SH-SY5Y (cell line): ENCODE data around the gene KRT77.

Experiments used
- GATA2 ChIP-seq: IDR thresholded peaks from 2 replicates; pipeline ENCODE4 v1.6.1; 2011; ENCODE audit warnings: mild to moderate bottlenecking, low read depth, low read length
- GATA3 ChIP-seq: IDR thresholded peaks from 2 replicates; pipeline ENCODE4 v1.6.1; 2011; ENCODE audit warnings: low read depth, mild to moderate bottlenecking, low read length, moderate library complexity

Gene KRT77

DNA sequence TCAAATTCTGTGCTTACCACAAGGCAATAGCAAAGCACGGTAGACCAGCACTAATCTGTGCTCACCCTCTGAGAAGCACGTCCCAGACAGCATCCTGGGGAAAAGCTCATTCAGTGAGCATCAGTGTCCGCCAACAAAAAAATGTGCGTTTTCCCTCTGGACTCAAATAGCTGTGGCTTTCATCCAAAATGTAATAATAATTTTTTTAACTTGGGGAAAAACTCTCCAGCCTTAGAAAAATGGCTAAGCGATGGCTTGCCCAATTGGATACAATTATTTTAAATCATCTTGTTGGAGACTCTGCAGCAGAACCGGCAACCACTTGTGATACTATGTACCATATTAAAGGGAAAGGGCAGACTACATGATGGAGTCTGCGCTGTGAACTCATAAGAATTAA, 1.1 kb upstream of the KRT77 start:
- TF ChIP-seq GATA2: no peak
- TF ChIP-seq GATA3: no peak

DNA sequence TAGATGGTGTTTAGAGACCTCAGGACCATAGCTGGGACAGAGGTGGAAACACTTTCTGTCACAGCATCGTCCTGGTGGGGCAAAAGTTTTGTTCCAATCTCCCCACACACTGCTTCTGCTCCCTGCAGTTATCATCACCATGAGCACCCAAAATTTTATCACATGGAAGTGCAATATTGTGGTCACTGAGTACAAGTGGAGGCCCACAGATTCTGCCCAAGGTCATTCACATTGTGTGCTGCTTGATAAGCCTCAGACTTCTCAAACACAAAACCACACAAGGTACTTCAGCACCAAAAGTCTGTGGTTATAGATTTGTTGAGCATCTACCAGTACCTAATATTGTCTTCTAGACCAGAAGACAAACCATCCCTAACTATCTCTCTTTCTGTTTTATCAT, 554 bp upstream of the KRT77 start:
- TF ChIP-seq GATA3: no peak
- TF ChIP-seq GATA2: no peak

DNA sequence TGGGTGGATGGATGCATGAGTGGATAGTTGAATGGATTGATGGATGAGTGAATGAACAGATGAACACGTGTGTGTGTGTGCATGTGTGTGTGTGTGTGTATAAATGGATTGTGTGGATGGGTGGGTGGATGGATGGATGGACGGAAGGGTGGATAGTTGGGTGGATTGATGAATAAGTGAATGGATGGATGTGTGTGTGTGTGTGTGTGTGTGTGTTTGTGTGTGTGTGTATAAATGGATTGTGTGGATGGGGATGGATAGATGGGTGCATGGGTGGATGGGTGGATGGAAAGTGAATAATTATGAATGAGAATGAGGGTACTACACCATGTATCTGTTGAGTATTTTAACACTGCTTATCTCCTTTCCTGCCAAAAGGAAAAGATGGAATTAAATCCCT, 986 bp downstream of the KRT77 start:
- TF ChIP-seq GATA3 (no peak), GATA2 (no peak)

DNA sequence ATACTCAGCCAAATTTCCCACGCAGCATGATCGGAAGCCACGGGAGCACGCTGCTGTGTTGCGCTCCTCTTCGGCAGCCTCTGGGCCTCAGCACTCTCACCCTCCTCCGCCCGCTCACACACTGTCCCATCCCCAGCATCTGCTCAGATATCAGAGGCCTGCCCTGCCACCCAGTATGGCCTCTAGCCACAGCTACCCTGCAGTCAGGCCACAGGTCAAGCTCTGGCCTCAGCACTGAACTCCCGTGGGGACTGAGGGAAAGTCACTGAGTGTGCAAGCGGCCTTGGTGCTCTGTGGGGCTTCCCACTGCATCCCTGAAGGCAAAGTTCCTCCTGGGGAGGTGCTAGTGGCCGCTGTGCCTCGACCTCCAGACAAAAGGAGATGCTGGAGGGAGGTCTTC, 2.0 kb downstream of the KRT77 start:
- TF ChIP-seq GATA3 (no peak), GATA2 (no peak)

DNA sequence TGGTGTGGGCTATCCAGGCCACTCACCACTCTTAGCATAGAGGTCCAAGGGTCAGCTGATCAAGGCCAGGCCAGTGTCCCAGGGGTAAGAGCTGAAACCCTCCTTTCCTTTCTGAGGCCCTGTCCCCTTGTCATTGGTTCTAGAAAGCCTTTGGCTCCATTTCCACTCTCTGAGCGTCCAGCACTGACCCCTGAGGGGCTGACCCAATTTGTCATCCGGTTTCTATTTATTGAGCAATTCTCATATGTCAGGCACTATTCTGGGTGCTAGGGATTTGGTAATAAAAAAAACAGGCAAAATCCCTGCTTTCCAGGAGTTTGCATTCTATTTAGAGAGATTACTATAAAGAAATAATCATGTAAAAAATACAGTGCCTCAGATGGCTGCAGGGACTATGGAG, 3.4 kb downstream of the KRT77 start:
- no peak for TF ChIP-seq GATA2
- no peak for TF ChIP-seq GATA3

DNA sequence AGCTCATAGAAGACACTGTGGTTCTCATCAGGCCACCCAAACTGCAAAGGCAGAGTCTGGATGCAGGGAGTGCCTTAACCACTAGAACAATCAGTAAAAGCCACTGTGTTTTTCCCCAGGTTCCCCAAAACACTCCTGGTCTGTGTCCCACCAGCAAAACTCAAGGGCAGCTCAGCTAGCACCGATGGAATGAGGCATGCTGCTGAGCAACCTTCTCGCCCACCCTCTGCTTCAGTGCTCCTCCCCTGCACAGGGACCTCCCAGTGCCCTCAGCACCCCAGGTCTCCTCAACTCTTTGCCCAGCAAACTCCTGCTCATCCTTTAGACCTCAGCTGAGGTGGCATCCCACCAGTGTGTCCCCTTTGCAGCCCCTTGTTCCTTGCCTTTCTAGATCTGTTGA, 4.0 kb downstream of the KRT77 start:
- TF ChIP-seq GATA3: no peak
- TF ChIP-seq GATA2: no peak

DNA sequence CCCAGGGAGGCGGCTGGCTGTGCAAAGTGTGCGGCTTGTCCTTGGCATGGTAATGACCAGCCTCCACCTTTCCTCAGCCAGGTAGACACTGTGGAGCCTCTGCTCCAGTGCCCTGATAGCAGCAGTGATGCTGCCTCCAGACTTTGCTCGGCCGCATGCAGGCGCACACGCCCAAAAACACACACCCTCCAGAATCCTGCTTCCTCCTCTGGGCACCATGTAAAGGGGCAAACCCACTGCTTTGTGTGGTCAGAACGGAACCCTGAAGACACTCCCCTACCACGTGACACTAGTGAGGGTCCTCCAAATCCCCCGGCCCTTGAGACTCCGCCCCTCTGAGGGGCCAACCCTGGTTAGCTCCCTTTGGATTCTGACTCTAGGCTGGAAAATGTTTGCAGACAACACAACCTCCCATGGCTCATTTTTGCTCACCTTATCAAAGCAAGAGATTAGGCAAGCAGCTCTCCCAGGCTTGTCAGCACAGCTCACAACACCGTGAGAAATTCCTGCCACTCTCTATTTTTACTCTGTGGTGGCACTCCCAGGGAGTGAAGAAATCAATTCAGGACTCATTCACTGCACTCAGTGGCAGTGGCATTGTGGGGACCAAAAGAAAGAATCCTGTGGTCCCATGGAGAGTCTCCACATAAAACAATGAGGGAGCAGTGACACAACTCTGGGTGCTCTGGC, 4.5 kb downstream of the KRT77 start:
- TF ChIP-seq GATA3 (no peak), GATA2 (no peak)

DNA sequence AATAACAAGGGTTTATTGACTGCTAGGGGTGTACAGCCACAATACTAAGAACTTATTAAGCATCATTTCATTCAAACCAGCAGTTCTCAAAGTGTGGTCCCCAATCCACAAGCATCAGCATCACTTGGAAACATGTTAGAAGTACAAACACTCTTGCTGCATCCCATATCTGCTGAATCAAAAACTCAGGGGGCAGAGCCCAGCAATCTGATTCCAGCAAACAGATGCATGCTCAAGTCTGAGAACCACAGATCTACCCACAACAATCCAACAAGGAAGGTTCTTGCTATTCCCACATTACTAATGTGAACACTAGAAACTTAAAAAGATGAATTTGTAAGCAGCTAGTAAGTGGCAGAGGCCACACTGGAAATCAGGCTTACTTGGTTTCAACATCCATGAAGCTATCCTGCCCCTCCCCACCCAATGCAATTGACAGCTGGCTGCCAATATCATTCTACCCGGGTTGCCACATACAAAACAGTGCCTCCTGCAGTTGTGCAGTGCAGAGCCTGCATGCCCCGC, 6.2 kb downstream of the KRT77 start:
- TF ChIP-seq GATA3: no peak
- TF ChIP-seq GATA2: no peak

DNA sequence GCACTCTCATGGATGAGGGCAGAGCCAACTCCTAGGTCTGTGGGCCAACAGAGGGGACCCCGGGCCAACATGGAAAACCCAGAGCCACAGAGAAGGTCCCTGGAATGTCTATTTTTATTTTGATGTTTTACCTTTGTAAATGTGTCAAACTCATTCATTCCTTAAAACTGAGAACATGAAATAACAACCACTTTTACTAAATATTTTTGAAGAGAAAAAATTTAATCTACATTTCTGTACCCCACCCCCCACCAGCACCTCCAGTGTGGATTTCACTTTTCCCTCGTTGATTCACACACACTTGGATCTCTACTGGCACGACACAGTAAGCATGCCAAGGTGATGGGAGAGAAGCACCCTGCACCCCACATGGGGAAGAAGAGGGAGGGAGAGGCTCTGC, 6.7 kb downstream of the KRT77 start:
- TF ChIP-seq GATA3 (no peak), GATA2 (no peak)

DNA sequence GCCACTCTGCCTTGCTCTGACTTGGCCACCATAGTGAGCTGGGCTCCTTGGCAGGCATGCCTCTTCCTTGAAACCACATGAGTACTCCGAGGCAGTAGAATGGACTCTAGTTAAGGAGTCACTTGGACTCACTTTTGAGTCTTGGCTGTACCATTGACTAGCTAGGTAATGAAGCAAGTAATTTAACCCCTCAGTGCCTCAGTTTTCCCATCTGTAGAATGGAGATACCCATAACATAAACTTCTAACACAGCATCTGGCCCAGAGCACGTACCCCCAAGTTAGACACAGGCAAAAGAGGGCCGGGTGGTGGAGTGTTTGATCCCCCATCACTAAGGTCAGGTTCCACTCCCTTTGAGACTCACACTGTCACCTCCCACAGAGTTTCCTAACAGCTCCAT, 8.3 kb downstream of the KRT77 start:
- no peak for TF ChIP-seq GATA3
- no peak for TF ChIP-seq GATA2

DNA sequence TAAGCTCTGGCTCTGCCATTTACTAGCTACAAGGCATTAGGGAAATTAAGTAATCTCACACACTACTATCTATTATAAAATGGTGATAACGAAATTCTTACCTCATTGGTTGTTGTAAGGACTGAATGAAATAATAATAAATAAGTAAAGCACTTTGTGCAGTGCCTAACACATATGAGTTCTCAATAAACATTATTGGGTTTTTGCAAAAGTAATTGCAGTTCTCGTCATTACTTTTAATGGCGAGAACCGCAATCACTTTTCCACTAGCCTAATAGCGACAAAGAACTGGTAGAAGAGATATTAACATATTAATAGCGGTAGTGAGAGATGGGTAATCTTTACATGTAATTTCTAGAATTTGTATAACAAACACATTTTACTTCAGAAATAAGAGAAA, 9.2 kb downstream of the KRT77 start:
- TF ChIP-seq GATA2: no peak
- no peak for TF ChIP-seq GATA3

DNA sequence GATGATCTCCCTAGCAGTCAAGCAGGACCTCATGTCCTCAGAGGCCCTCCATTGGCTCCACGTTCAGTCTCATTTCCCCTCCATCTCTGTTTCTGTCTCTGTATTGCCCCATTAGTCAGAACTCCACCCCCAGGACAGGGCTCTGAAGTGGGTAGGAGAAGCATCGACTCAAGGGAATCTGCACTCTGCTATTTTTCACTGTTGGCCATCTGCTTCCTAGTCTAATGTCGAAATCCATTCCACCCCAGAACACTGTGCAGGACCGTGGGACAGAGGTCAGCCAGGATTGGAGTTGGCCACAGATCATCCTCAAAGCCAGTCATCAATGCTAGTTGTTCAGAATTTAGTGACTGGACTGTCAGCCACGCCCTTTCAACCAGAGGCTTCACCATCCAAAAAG, 10.1 kb downstream of the KRT77 start:
- TF ChIP-seq GATA3 (no peak), GATA2 (no peak)

DNA sequence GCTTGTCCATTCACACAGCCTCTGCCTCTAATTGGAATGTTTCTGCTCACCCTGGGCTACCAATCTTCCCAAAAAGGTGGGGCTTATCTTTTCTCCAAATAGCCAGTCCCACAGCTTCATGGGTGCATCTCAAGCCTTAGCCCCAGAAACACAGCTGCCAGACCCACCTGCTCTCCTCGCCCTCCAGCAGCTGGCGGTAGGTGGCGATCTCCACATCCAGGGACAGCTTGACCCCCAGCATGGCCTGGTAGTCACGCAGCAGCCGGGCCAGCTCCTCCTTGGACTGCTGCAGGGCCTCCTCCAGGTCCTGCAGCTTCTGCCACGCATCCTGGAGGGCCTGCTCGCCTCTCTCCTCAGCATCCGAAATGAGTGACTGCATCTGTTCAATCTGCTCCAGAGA, 11.1 kb downstream of the KRT77 start:
- no peak for TF ChIP-seq GATA2
- no peak for TF ChIP-seq GATA3

DNA sequence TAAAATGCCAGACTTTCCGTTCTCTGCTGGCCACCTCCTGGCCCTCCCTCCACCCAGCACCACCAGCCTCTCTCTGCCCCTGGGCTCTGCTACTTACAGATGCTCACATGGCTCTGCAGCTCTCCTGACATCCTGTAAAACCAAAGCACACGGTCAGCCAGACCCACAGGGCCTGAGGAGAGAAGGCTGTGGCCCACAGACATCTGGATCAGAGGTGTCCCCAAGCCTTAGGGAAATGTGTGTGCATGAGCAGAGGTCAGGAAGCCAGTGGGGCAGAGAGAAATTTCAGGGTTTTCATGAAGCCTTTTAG, 11.5 kb downstream of the KRT77 start:
- TF ChIP-seq GATA3 (no peak), GATA2 (no peak)

DNA sequence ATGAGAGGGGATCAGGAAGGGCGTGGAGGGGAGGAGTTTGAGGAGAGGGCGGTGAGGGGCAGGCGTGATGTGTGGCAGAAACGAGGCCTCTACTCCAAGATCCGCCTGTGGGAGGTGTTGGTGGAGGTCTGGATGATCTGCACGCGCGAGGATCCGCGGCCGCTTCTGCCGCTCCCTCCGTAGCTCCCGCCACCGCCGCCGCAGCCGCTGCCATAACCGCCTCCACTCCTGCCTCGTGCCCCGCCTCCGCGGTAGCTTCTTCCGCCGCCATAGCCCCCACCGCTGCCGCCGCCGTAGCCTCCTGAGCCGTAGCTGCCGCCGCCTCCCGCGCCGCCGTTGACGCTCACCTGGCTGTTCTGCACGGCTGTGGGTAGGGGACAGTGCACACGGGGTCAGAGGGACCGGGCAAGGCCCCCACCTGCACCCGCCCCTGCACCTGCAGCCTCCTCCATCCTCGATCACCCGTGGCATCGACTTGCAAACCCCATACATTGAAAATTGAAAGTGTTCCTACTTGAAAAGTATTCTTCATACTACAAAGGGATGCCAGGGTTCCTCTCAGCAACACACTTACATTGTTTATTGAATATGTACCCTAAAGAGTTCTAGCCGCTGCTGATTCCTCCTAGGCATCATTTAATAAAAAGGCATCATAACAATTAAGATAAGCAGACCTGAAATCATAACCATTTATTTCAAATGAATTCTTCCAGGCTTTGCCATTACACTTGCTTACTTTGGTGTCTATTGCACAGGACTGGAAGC, 12.1 kb downstream of the KRT77 start:
- TF ChIP-seq GATA2 (no peak), GATA3 (no peak)

DNA sequence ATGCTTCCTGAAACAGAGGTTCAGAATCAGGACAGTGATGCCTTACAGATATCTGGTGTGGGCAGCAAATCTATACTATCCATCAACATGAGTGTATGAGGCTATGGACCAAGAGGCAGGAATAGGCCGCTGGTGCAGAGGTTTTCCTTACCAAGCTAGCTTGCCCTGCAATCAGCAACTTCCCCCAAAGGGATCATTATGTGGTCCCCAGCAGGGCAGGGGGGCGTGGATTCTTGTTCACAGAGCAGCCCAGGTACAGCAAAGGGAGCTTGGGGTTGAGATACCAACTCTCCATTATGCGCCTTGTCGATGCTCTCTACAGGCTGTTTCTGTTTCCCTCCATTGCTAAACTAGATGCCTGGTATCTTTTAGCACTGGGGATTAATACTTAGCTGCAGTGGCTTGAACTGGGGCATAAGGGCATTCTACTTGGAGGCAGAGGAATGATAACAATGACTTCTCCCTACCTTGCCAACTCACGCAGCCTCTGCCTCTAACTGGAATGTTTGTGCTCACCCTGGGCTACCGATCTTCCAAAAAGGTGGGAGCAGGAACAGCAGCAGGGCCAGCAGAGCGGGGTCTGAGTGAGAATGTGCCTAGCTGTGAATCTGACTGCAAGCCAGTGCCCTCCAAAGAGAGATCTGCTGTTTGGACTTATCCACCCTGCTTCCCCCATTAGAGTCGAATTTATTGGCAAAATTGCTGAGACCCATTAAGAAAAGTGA, 12.8 kb downstream of the KRT77 start:
- TF ChIP-seq GATA3 (no peak), GATA2 (no peak)
